Upper lobe of right lung (tissue), 1 donor: ENCODE results near the gene MAML2. TPM values are rescaled to one million over a fixed set of nuclear protein-coding genes. Genes with fewer than 3 reads are reported as not detected.
A peak's percentile ranks its signal among the peaks of the same experiment; 100 is the strongest.

Experiments
- ATAC-seq: fragments of 200-7000 bp; cut with Tn5 transposase; one replicate; pipeline ENCODE4 v1.9.1; 2020; ENCODE audit warnings: mild to moderate bottlenecking, moderate library complexity
- DNase-seq: peaks from one replicate; pipeline ENCODE4 v3.0.0-alpha.2; 2020
- H3K27ac ChIP-seq: fragments of 200-600 bp; one replicate; pipeline ENCODE4 v1.8.0; 2022
- H3K27me3 ChIP-seq: fragments of 200-600 bp; one replicate; pipeline ENCODE4 v1.8.0; 2022; ENCODE audit warnings: mild to moderate bottlenecking
- H3K36me3 ChIP-seq: fragments of 200-600 bp; one replicate; pipeline ENCODE4 v1.8.0; 2022
- H3K4me1 ChIP-seq: fragments of 200-600 bp; one replicate; pipeline ENCODE4 v1.8.0; 2022
- H3K4me3 ChIP-seq: fragments of 200-600 bp; one replicate; pipeline ENCODE4 v1.8.0; 2022; ENCODE audit warnings: mild to moderate bottlenecking
- H3K9me3 ChIP-seq: fragments of 200-600 bp; one replicate; pipeline ENCODE4 v1.8.0; 2022
- intact Hi-C: fragments of 100-400 bp; cut with DNase I; formaldehyde crosslinking; loops from one replicate; pipeline ENCODE4 v1.11.0; 2022
- total RNA-seq: library from RNA; stranded (reverse); fragmentation: NEBNext Ultra II Directional; extraction: Animal tissue kit (Norgen Biotek cat#: 25700); gene quantifications from one replicate; pipeline ENCODE4 v1.2.1, GENCODE V29; 2021
- TF ChIP-seq, protein P1 (sequence below): fragments of 200-600 bp; IDR thresholded peaks from one replicate; pipeline ENCODE4 v1.8.0; 2022; ENCODE audit warnings: antibody characterized with exemption
- donor health status: DM: no; HTN: yes; CAD: no; lungs with severe emphysema.

Gene MAML2
- total RNA-seq, 1 donor from 2014 or later, result 27.5 TPM

DNA sequence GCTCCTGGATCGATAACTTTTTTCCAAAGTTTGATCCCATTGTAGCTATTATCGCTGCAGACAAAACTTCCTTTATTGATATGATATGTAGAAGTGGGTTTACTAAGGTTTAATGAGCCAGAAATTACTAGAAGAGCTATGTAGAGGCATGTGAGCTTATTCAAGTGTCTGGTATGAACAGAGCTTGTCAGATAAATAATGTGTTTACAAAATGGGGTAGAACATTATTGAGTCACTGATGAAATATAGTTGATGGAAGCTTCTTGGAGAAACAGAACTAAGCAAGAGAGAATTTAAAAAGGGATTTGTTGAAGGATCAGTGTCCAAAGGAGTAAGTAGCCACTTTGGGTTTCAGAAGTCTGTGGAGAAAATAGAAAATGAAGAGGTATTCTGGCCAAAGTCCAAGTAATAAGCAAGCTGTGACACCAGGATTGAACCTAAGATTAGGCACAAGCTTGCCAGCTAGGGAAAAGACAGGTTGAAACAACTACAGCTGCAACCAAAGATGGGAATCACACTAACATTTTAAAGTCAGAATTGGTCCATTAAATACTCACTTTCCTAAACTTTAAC lies 104.3 kb downstream of the MAML2 start:
- Histone ChIP-seq H3K36me3 (no peaks in the 10 kb centered on the region), H3K4me3 (no peak overlapping the region), H3K27me3 (no peaks in the 10 kb centered on the region), H3K9me3 (no peaks in the 10 kb centered on the region), H3K4me1 (peaks cover 57% of the 10 kb centered on the region), H3K27ac (peak overlapping the region; percentile 26)
- no peak for ATAC-seq
- TF ChIP-seq, protein P1, sequence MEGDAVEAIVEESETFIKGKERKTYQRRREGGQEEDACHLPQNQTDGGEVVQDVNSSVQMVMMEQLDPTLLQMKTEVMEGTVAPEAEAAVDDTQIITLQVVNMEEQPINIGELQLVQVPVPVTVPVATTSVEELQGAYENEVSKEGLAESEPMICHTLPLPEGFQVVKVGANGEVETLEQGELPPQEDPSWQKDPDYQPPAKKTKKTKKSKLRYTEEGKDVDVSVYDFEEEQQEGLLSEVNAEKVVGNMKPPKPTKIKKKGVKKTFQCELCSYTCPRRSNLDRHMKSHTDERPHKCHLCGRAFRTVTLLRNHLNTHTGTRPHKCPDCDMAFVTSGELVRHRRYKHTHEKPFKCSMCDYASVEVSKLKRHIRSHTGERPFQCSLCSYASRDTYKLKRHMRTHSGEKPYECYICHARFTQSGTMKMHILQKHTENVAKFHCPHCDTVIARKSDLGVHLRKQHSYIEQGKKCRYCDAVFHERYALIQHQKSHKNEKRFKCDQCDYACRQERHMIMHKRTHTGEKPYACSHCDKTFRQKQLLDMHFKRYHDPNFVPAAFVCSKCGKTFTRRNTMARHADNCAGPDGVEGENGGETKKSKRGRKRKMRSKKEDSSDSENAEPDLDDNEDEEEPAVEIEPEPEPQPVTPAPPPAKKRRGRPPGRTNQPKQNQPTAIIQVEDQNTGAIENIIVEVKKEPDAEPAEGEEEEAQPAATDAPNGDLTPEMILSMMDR, result no peak
- no peak for DNase-seq
- intact Hi-C loops, result no loop called here

DNA sequence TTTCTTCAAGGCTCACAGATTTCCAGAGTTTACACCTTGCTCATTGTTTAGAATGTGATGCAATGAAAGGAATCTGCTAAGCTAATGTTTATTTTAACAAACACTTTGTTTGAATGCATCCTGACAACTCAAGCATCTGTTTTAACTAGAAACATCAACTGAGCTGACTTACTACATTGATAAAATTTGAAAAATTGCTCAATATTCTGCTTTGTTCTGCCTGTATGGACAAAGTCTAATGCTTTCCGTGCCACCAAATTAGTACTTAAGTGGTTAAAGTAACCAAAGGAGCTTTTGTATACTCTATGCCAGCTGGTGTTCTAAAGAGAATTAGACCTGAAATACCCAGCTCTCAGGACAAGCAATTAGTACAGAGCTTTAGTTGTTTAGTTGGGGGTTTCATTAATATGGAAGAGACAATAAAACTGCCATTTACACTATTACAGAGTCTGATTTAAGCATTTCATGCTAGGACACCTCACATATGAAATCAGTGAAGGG lies 105.2 kb downstream of the MAML2 start:
- TF ChIP-seq, protein P1, result no peak
- Histone ChIP-seq H3K4me1 (peaks cover 55% of the 10 kb centered on the region), H3K27ac (no peak overlapping the region), H3K36me3 (no peaks in the 10 kb centered on the region), H3K4me3 (no peak overlapping the region), H3K27me3 (no peaks in the 10 kb centered on the region), H3K9me3 (no peaks in the 10 kb centered on the region)
- ATAC-seq, result peak; percentile 25
- no peak for DNase-seq
- intact Hi-C loops, result no loop called here

DNA sequence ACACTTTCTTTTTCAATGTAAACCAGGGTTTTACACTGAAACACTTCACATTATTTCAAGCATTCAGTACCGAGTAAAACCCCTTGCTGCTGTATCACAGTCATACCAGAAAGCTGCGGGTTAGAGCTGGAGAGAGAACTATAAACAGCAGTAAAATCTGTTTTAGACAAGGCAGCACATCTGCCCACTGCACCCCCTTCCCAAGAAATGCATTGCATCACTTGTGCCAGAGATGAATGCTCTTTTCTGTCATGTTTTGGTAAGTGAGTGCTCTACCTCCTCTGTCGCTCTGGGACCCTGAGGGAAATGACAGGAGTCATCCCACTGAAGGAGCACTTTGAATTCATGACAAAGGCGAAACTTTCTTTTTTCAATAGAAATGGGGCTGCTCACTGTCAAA lies 107.2 kb downstream of the MAML2 start:
- peaks cover 35% of the 10 kb centered on the region for H3K4me1 ChIP-seq
- peak overlapping the region; percentile 14 for H3K27ac ChIP-seq
- intact Hi-C loops, result no loop called here
- no peaks in the 10 kb centered on the region for H3K36me3 ChIP-seq
- DNase-seq (no peak), ATAC-seq (no peak)
- H3K27me3 ChIP-seq, result no peaks in the 10 kb centered on the region
- no peak overlapping the region for H3K4me3 ChIP-seq
- TF ChIP-seq, protein P1, result no peak
- H3K9me3 ChIP-seq, result no peaks in the 10 kb centered on the region

DNA sequence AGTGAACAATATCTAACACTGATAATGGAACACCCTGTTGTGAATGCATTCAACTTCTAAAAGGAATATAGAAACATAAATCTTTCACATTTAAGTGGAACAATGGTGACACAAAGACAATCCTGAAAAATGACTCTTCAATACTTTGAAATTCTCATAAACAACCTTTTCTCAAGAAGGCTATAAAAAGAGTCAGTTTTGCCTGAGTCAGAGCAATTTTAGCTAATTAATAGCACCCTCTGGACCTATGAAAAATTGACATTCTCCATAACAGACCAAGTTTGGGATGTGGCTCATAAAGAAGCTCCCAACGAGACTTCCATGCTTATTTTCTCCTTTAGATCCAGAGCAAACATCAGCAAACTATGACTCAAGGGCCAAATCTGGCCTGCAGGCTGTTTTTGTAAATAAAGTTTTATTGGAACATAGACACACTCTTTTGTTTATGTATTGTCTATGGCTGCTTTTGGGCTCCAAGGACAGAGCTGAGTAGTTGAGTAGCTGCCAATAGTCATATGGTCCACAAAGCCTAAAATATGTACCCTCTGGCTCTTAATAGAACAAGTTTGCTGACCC lies 108.0 kb downstream of the MAML2 start:
- Histone ChIP-seq H3K9me3 (no peaks in the 10 kb centered on the region), H3K4me1 (peaks cover 35% of the 10 kb centered on the region), H3K27ac (peak overlapping the region; percentile 14), H3K4me3 (no peak overlapping the region), H3K36me3 (no peaks in the 10 kb centered on the region), H3K27me3 (no peaks in the 10 kb centered on the region)
- TF ChIP-seq, protein P1, result no peak
- ATAC-seq, result no peak
- intact Hi-C loops, result no loop called here
- DNase-seq, result no peak

DNA sequence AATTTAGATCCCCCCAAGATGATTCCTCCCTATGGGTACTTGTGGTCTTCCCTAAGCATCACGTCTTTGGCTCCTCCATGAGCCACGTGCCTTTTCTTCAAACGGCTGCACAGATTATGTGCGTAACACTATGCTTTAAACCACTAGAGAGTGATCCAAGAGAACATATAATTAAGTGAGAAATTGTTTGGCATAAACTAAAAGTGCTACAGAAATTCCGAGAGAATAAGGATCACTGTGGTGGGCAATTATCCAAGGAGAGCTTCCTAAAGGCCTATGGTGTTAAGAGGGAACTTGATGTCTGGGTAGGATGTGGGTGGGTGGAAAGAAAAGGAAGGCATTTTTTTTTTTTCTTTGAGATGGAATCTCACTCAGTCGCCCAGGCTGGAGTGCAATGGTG lies 110.9 kb downstream of the MAML2 start:
- Histone ChIP-seq H3K4me3 (no peak overlapping the region), H3K9me3 (no peaks in the 10 kb centered on the region), H3K36me3 (no peaks in the 10 kb centered on the region), H3K27ac (no peak overlapping the region), H3K27me3 (no peaks in the 10 kb centered on the region), H3K4me1 (peaks cover 38% of the 10 kb centered on the region)
- ATAC-seq (no peak), DNase-seq (no peak)
- TF ChIP-seq, protein P1, result no peak
- intact Hi-C loops, result no loop called here
